Measurements from ENCODE around the gene SMPD3. TPM values are rescaled to one million over a fixed set of nuclear protein-coding genes. Genes with fewer than 3 reads are reported as not detected.

The SMPD3 gene
- total RNA-seq, 1 donor from 2014 or later: 5.6 TPM

DNA sequence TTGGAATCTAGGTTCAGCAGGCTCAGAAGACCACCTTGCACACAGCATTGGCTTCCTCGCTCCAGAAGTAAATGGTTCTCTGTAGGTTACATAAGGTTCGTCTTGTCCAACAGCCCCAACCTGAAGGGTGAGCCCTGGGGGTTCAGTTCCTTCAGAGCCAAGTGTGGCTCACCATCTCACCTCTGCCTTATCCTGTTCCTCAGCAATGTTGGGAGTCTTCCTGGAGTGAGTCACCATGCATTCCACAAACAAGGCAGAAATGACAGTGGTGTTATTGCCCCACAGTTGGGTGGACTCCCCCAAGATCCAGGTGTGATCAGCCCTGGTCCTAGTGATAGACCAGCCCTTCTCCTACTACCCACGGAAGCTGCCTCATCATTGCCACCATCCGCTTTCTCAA, 26.8 kb upstream of the SMPD3 start:
- TF ChIP-seq, protein P1, sequence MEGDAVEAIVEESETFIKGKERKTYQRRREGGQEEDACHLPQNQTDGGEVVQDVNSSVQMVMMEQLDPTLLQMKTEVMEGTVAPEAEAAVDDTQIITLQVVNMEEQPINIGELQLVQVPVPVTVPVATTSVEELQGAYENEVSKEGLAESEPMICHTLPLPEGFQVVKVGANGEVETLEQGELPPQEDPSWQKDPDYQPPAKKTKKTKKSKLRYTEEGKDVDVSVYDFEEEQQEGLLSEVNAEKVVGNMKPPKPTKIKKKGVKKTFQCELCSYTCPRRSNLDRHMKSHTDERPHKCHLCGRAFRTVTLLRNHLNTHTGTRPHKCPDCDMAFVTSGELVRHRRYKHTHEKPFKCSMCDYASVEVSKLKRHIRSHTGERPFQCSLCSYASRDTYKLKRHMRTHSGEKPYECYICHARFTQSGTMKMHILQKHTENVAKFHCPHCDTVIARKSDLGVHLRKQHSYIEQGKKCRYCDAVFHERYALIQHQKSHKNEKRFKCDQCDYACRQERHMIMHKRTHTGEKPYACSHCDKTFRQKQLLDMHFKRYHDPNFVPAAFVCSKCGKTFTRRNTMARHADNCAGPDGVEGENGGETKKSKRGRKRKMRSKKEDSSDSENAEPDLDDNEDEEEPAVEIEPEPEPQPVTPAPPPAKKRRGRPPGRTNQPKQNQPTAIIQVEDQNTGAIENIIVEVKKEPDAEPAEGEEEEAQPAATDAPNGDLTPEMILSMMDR (IDR thresholded peaks at IDR 0.05): no peak
- DNase-seq: no peak
- peaks cover 38% of the 10 kb centered on the region for H3K4me1 ChIP-seq
- H3K27ac ChIP-seq: no peak overlapping the region
- no peak for ATAC-seq
- H3K4me3 ChIP-seq: no peak overlapping the region
- no peaks in the 10 kb centered on the region for H3K36me3 ChIP-seq
- H3K9me3 ChIP-seq: no peaks in the 10 kb centered on the region
- intact Hi-C loops (cut with DNase I): no loop called here
- H3K27me3 ChIP-seq: no peaks in the 10 kb centered on the region

DNA sequence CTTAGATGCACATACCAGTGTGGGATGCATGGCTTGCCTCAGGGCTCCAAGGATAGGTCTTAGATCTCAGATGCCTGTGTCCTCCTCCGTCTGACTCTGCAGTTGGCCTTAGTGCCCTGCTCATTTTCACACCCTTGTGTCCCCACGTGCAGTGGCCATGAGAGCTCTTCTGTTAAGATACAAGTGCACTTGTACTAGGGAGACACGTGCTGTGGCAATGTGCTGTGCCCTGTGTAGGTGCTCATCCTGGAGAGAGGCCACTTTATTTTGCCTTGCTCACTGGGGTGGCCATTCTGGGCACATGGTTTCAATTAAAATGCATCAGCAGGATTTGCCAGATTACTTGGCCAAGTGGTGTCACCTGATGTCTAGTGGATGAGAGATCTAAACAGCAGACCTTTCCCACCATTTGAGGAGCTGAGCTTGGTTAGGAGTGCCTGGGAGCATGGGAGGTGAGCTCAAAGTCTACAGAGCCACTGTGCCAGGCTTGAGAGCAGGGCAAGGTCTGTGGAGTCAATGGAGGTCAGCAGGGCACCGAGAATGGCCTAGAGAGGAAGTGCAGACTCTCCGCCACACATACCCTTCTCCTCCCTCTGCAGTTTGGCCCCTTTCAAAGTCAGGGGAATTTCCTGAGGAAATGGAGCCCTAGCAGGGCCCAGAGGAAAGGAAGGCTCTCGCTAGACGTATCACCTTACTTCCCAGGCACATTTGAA, 25.2 kb upstream of the SMPD3 start:
- Histone ChIP-seq H3K9me3 (no peaks in the 10 kb centered on the region), H3K27me3 (no peaks in the 10 kb centered on the region)

DNA sequence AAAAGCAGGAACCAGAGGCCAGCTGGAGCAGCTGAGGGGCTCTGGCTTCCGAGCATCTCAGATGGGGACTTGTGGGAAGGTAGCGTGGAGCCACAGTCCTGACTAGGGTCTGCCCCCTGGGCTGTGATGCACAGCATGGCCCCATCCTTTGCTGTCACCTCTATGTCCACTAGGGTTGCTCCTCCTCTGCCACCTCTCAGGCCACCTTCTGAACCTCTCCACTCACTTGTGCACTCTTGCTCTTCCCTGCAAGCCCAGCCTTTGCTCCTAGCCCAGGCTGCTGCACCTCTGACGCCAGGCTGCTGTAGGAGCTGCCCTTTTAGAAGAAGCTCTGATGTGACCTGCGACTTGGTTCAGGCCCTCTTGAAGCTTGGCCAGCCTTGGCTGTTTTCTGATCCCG, 24.3 kb upstream of the SMPD3 start:
- H3K9me3 ChIP-seq: no peaks in the 10 kb centered on the region
- H3K36me3 ChIP-seq: no peaks in the 10 kb centered on the region
- no peak for DNase-seq
- no peak for ATAC-seq
- intact Hi-C loops (cut with DNase I): no loop called here
- TF ChIP-seq, protein P1 (IDR thresholded peaks at IDR 0.05): no peak
- no peak overlapping the region for H3K4me3 ChIP-seq
- no peak overlapping the region for H3K27ac ChIP-seq
- peaks cover 47% of the 10 kb centered on the region for H3K4me1 ChIP-seq
- no peaks in the 10 kb centered on the region for H3K27me3 ChIP-seq

More for the DNA sequence above, 25.2 kb upstream of the SMPD3 start:
- intact Hi-C loops (cut with DNase I): no loop called here
- H3K4me1 ChIP-seq: peaks cover 47% of the 10 kb centered on the region
- ATAC-seq (peak; percentile 44), DNase-seq (peak; percentile 69)
- H3K36me3 ChIP-seq: no peaks in the 10 kb centered on the region
- H3K27ac ChIP-seq: no peak overlapping the region
- no peak overlapping the region for H3K4me3 ChIP-seq
- TF ChIP-seq, protein P1 (IDR thresholded peaks at IDR 0.05): no peak

DNA sequence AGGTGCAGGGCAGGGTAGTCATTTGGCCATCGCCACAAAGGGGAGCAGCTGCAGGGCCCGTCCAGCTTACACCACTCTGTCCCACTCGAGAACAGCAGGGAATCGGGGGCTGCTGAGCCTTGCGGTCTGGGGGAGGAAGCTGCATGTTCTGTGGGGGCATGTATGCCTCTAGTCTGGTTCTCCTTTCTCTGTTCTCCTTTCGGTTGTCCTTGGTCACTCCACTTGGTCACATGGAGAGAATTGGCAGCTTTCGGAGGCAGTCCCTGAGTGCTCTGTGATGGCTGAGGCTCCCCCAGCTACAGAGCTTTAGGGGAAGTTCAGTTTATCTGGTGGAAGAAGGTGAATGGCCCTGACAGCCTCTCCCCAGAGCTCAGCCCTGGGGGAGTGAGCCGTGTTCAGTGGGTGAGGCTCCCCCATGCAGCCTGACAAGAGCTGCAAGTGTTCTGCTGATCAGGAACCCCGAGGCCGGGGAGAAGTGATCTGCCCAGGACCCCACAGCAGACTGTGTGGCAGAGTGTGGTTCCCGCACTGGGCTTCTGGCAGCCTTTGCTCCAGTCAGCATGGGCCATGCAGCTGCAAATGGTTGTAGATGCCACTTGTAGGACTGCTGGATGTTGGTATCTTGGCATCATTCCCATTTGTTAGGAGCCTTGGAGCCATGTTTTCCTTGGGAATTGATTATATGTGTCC, 22.3 kb upstream of the SMPD3 start:
- DNase-seq: peak; percentile 75
- Histone ChIP-seq H3K9me3 (no peaks in the 10 kb centered on the region), H3K27me3 (no peaks in the 10 kb centered on the region), H3K4me3 (peak overlapping the region; percentile 38), H3K27ac (peak overlapping the region; percentile 58), H3K36me3 (no peaks in the 10 kb centered on the region), H3K4me1 (peaks cover 47% of the 10 kb centered on the region)
- peak; percentile 93 for ATAC-seq
- TF ChIP-seq, protein P1 (IDR thresholded peaks at IDR 0.05): no peak
- intact Hi-C loops (cut with DNase I): no loop called here

DNA sequence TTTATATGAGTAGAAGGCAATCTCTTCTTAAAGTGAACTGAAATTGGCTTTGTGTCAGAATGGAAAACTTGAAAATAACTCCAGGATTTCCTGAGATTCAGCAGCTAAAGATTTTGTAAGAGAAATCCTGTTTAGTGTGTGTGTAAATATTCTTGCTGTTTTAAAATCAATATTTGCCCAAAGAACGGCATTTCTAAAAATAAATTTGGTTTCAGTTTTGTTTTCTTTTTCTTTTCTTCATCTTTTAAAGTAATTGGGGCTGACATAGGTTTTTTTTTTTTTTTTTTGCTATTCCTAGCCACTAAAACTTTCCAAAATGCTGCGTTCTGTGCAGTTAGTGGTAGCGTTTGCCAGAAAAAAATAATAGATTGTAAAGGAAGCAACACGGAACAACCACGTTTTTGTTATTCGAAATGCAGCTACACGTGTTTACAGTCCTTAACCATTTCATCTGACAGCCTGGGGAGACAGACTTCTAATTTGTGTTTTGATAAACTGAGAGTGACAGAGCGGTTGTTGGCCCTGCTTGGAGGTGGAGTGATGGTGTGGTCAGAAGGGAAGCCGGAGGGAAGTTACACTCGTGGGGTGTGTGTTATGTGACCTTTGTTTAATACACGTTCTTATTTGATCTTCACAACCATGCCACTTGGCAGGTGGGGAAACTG, 21.6 kb upstream of the SMPD3 start:
- TF ChIP-seq, protein P1 (IDR thresholded peaks at IDR 0.05): no peak
- no peaks in the 10 kb centered on the region for H3K27me3 ChIP-seq
- H3K36me3 ChIP-seq: no peaks in the 10 kb centered on the region
- intact Hi-C loops (cut with DNase I): no loop called here
- DNase-seq: no peak
- H3K27ac ChIP-seq: peak overlapping the region; percentile 58
- peaks cover 47% of the 10 kb centered on the region for H3K4me1 ChIP-seq
- H3K9me3 ChIP-seq: no peaks in the 10 kb centered on the region
- H3K4me3 ChIP-seq: peak overlapping the region; percentile 38
- ATAC-seq: peak; percentile 43
